LNCAP (cell line): Measurements from ENCODE around the gene CELA3B.

Source experiments
- CTCF ChIP-seq: fragments of 450-650 bp; IDR thresholded peaks from 2 replicates; pipeline ENCODE4 v1.5.1; 2017; ENCODE audit warnings: mild to moderate bottlenecking

The CELA3B gene

DNA sequence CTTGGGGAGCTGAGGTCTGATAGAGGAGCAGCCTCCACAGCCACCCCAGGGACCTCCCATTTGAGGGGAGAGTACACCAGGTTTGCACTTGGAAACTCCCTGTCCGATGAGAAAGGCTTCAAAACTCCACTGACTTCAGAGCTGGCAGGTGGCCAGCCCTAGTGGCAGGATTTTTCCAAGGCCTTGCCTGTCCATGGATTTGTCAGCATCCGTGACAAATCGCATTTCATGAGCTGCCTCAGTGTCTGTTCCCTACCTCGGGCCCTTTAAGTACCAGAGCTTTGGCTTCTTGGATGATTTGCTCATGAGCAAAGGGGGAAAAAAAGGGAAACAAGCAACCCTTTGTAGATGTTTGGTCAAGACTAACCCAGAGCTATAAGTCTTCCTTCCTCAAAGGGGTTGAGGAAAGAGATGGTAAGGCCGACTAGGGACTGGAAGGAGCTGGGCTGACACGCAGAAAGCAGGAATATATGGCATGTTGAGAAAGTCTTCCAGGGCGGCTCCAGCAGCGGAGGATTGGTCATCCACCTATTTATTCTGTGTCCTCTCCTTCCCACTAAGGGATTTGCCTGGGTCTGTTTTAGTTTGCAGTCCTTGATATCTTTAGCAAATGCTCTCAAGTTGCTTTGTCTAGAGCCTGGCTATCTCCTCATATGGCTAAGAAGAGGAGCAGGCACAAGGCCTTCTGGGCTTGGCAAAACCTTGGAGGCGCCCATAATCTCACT, 37.0 kb upstream of the CELA3B start:
- peak; percentile 19; the same call in 1 of the 2 replicates for TF ChIP-seq CTCF

DNA sequence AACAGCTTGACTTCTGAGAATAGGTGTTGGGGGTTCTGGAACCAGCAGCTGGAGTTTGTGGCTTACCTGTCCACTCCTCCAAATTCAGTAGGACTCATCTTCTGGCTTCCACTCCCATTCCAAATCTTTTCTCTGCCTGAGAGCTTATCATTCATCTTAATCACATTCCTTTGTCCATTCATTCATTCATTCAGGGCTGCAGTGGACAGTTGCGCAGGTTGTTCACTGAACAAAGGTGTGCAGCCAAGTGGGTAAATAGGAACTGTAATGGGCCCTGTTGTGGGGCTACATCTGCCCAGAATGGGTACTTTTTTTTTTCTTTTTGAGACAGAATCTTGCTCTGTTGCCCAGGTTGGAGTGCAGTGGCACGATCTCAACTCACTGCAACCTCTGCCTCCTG, 36.3 kb upstream of the CELA3B start:
- TF ChIP-seq CTCF, result no peak

DNA sequence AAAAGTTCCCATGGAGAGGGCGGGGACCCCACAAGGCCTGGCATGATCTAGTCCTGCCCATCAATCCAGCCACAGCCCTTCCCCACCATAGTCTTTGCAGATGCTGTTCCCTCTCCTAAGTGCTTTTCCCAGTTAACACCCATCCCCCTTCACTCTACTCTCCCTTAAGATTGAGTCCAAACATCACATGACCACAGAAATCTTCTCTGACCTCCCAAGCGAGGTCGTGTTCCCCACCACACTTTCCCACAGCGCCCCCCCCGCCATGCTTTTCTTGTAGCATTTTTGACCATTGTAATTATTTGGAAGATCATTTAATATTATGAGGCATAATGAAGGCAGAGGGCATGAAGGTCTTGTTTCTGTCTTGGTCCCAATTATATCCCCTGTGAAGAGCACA, 35.5 kb upstream of the CELA3B start:
- TF ChIP-seq CTCF, result no peak

DNA sequence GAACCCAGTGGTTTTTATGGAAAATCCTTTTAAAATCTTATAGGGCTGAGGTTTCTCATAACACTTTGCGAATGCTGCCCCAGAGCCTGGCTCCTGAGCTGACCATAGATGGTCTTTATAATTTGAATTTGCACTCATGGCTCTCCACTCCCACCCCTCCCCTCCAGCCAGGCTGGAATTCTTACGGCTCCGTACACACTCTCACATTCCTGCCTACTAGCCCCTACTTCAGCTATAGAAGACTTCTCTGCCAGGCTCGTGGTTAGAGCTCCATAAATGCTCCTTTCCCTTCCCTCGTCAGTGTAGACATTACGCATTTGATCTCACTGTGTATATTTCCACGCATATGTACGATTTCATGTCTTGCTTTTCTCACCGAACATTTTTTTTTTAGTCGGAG, 34.4 kb upstream of the CELA3B start:
- TF ChIP-seq CTCF, result no peak

DNA sequence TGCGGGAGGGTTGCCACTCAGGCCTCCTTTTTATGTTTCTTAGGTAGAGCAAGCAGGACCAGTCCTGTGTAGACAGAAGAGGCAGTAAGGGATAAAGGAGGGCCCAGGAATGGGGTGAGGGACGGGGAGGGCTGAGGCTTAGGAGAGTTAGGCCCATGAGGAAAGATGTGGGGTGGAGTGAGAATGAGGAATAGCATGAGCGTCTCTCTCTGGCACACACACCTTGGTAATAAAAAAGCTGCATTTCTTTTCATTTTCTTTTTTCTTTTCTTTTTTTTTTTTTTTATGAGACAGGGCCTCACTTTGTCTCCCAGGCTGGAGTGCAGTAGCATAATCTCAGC, 32.1 kb upstream of the CELA3B start:
- TF ChIP-seq CTCF, result no peak

DNA sequence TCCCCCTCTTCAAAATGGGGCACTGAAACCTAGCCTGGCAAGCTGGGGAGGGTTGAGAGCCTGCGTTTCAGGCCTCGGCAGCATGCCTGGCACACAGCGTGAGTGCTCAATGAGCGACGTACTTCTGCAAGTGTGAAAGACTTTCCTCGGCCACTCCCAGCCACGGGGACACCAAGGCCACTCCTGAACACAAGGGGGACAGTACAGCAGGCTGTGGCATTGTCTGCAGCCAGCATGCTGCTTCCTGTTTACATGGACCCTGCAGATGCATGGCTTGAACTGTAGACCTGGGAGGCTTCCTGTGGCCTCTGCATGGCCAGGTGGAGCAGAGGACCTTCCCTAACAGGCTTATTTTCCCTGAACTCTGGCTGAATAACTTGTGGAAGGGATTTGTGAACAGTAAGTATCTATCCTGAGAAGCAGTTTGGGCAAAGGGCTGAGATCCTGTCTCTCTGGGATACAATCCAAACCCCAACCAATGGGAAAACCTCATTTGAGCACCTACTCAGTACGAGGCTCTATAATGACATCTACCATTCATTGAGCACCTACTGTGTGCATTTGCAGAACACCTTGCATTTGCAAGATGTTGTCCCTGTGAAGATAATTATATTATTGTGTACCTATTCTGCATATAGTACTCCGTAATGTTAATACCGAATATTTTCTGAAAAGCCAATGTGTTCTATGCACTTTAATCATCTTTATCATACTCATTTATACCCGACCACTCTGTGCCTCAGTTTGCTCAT, 29.8 kb upstream of the CELA3B start:
- no peak for TF ChIP-seq CTCF

- no peak for TF ChIP-seq CTCF
Measured at GRCh38 chr1:21950734-21951133, 26.1 kb upstream of the CELA3B start.
